ENCODE data around the gene ZSCAN23. TPM values are rescaled to one million over a fixed set of nuclear protein-coding genes. Genes with fewer than 3 reads are reported as not detected.
A peak's percentile ranks its signal among the peaks of the same experiment; 100 is the strongest.

ZSCAN23 gene
- polyA plus RNA-seq, 2 of the 4 experiments (the other 2 are of a cell fraction): not detected

- ChIA-PET POLR2A (interaction anchor here (0.9 to 1.9 kb wide), 10 partner anchors 13 to 491 kb away, joined by 3 to 7 read pairs (median 4); partner anchors contain the start of genes ZKSCAN3, ZKSCAN8, ZSCAN12 and ZSCAN16), CTCF (interaction anchor here (0.8 to 1.7 kb wide), 7 partner anchors 14 to 204 kb away, joined by 3 to 11 read pairs (median 3); partner anchors contain the start of gene ZSCAN12)
- ATAC-seq (peak; percentile 98), DNase-seq (ENCODE audit: low read depth in 1 of 2, low spot score in 1 of 2) (peak; percentile 63 to 91), FAIRE-seq (no peak)
- peak overlapping the region; percentile 72 for H3K4me2 ChIP-seq
- TF ChIP-seq TP53 (CRISPR knock-in tag; IDR thresholded peaks at IDR 0.05) (no peak), ESRRA (IDR thresholded peaks at IDR 0.05; ENCODE audit: borderline replicate concordance, low read length) (no peak), BHLHE40 (IDR thresholded peaks at IDR 0.05; ENCODE audit: low read depth, low read length) (peak; percentile 98), USF2 (IDR thresholded peaks at IDR 0.05) (peak; percentile 39; the same call in 1 of the 2 replicates), HMGXB4 (CRISPR knock-in tag; IDR thresholded peaks at IDR 0.05; ENCODE audit: borderline replicate concordance) (no peak), RNF2 (IDR thresholded peaks at IDR 0.05; ENCODE audit: borderline replicate concordance, low read depth) (no peak), ZC3H11A (IDR thresholded peaks at IDR 0.05) (no peak), MAFK (IDR thresholded peaks at IDR 0.05; ENCODE audit: partially characterized antibody) (no peak), RCOR1 (IDR thresholded peaks at IDR 0.05; ENCODE audit: low read depth, low read length) (no peak), MAX (IDR thresholded peaks at IDR 0.05) (peak; percentile 98), HDAC2 (IDR thresholded peaks at IDR 0.05) (no peak), RAD21 (conservative IDR thresholded peaks at IDR 0.05 in 1 of 2, IDR thresholded peaks at IDR 0.05 in 1 of 2) (peak; percentile 44 to 53; a peak in 4 of 5 replicates), GATA3 (IDR thresholded peaks at IDR 0.05; ENCODE audit: borderline replicate concordance) (no peak; the same call in 1 of the 2 replicates), KDM1A (IDR thresholded peaks at IDR 0.05; ENCODE audit: low read depth) (no peak), E2F6 (IDR thresholded peaks at IDR 0.05; ENCODE audit: borderline replicate concordance, low read depth) (peak; percentile 90), EHMT2 (IDR thresholded peaks at IDR 0.05; ENCODE audit: low read depth) (no peak), TFCP2L1 (CRISPR knock-in tag; IDR thresholded peaks at IDR 0.05) (no peak), CTCF (IDR thresholded peaks at IDR 0.05) (peak; percentile 44), JUN (IDR thresholded peaks at IDR 0.05) (peak in 1 of 2 experiments; percentile 58; a peak in 1 of 5 replicates), FOSL2 (IDR thresholded peaks at IDR 0.05) (no peak), FOSL2 (CRISPR knock-in tag; IDR thresholded peaks at IDR 0.05) (no peak), SMC3 (IDR thresholded peaks at IDR 0.05) (peak; percentile 31; the same call in 1 of the 3 replicates)
- H3K27ac ChIP-seq: peak overlapping the region; percentile 79 to 86
- H3K9me3 ChIP-seq: 0 out of 3 replicates have a peak, but pooled peaks cover 3% of the 10 kb centered on the region
- WGBS (ENCODE audit: missing lambda C conversion rate): 59% methylated on average over 5 of the region's 31 CpGs
- H3K4me3 ChIP-seq: peak overlapping the region; percentile 51
- peaks cover 8% of the 10 kb centered on the region; the same call in 2 of the 3 replicates for H3K4me1 ChIP-seq
Observed at GRCh38 chr6:28383235-28384142, 59.8 kb downstream of the ZSCAN23 start.

Small RNA genes lying within 50 kb of the gene (small RNA-seq; reads per million reads assigned to genes)
- 0 reads per million in 6 experiments for gene RNU2-45P

Other genes with a start within 250 kb of the ZSCAN23 start
- gene ZSCAN9, start 218.2 kb downstream of the ZSCAN23 start, polyA plus RNA-seq (2011; rRNA removed): 16.2 and 18.4 TPM in 2 replicates
- 7.2 to 8.1 TPM (median 7.7 TPM) in 3 replicates for gene ZSCAN9, start 218.2 kb downstream of the ZSCAN23 start, polyA plus RNA-seq (2017; fragmentation: RNase III; extraction: RNeasy Plus Mini Kit Qiagen cat#74134 plus additional on column Dnase treatment)
- gene ZKSCAN4, start 191.2 kb downstream of the ZSCAN23 start, polyA plus RNA-seq (2011; rRNA removed): 2.3 TPM in 2 replicates
- gene ZKSCAN4, start 191.2 kb downstream of the ZSCAN23 start, polyA plus RNA-seq (2017; fragmentation: RNase III; extraction: RNeasy Plus Mini Kit Qiagen cat#74134 plus additional on column Dnase treatment): 1.7 to 2.1 TPM (median 1.8 TPM) in 3 replicates
- gene NKAPL, start 184.2 kb downstream of the ZSCAN23 start, polyA plus RNA-seq (2011; rRNA removed): not detected in 2 replicates
- gene NKAPL, start 184.2 kb downstream of the ZSCAN23 start, polyA plus RNA-seq (2017; fragmentation: RNase III; extraction: RNeasy Plus Mini Kit Qiagen cat#74134 plus additional on column Dnase treatment): not detected in 3 replicates
- 10.1 and 11.2 TPM in 2 replicates for gene ZSCAN26, start 176.3 kb downstream of the ZSCAN23 start, polyA plus RNA-seq (2011; rRNA removed)
- 5.0 to 6.2 TPM (median 5.9 TPM) in 3 replicates for gene ZSCAN26, start 176.3 kb downstream of the ZSCAN23 start, polyA plus RNA-seq (2017; fragmentation: RNase III; extraction: RNeasy Plus Mini Kit Qiagen cat#74134 plus additional on column Dnase treatment)
- 5.2 and 7.0 TPM in 2 replicates for gene PGBD1, start 161.9 kb downstream of the ZSCAN23 start, polyA plus RNA-seq (2011; rRNA removed)
- 3.7 to 4.1 TPM (median 3.7 TPM) in 3 replicates for gene PGBD1, start 161.9 kb downstream of the ZSCAN23 start, polyA plus RNA-seq (2017; fragmentation: RNase III; extraction: RNeasy Plus Mini Kit Qiagen cat#74134 plus additional on column Dnase treatment)
- gene ZSCAN31, start 107.3 kb downstream of the ZSCAN23 start, polyA plus RNA-seq (2011; rRNA removed): 4.0 and 4.8 TPM in 2 replicates
- gene ZSCAN31, start 107.3 kb downstream of the ZSCAN23 start, polyA plus RNA-seq (2017; fragmentation: RNase III; extraction: RNeasy Plus Mini Kit Qiagen cat#74134 plus additional on column Dnase treatment): 3.0 to 3.6 TPM (median 3.1 TPM) in 3 replicates
- 2.7 and 3.5 TPM in 2 replicates for gene ZKSCAN3, start 93.5 kb downstream of the ZSCAN23 start, polyA plus RNA-seq (2011; rRNA removed)
- 1.5 to 1.6 TPM (median 1.6 TPM) in 3 replicates for gene ZKSCAN3, start 93.5 kb downstream of the ZSCAN23 start, polyA plus RNA-seq (2017; fragmentation: RNase III; extraction: RNeasy Plus Mini Kit Qiagen cat#74134 plus additional on column Dnase treatment)
- 2.9 and 3.3 TPM in 2 replicates for gene ZSCAN12, start 43.7 kb downstream of the ZSCAN23 start, polyA plus RNA-seq (2011; rRNA removed)
- 1.8 to 1.9 TPM (median 1.9 TPM) in 3 replicates for gene ZSCAN12, start 43.7 kb downstream of the ZSCAN23 start, polyA plus RNA-seq (2017; fragmentation: RNase III; extraction: RNeasy Plus Mini Kit Qiagen cat#74134 plus additional on column Dnase treatment)
- not detected in 2 replicates for gene GPX6, start 72.3 kb upstream of the ZSCAN23 start, polyA plus RNA-seq (2011; rRNA removed)
- gene GPX6, start 72.3 kb upstream of the ZSCAN23 start, polyA plus RNA-seq (2017; fragmentation: RNase III; extraction: RNeasy Plus Mini Kit Qiagen cat#74134 plus additional on column Dnase treatment): not detected in 3 replicates
- not detected in 2 replicates for gene GPX5, start 82.4 kb upstream of the ZSCAN23 start, polyA plus RNA-seq (2011; rRNA removed)
- not detected in 3 replicates for gene GPX5, start 82.4 kb upstream of the ZSCAN23 start, polyA plus RNA-seq (2017; fragmentation: RNase III; extraction: RNeasy Plus Mini Kit Qiagen cat#74134 plus additional on column Dnase treatment)